ENCODE measurements around the gene PLCH1. TPM values are rescaled to one million over a fixed set of nuclear protein-coding genes. Genes with fewer than 3 reads are reported as not detected.

The PLCH1 gene
- total RNA-seq, 1 donor from 2014 or later: 32.0 TPM

GRCh38 chr3:155760653-155761052 lies 15.8 kb upstream of the PLCH1 start:
- Histone ChIP-seq H4K20me1 (ENCODE audit: low read depth) (no peaks in the 10 kb centered on the region), H3K4me2 (no peak overlapping the region), H3K4me1 (no peaks in the 10 kb centered on the region), H3K9me3 (ENCODE audit: low read depth) (no peaks in the 10 kb centered on the region), H3K9ac (no peak overlapping the region), H3F3A (ENCODE audit: low read depth) (no peaks in the 10 kb centered on the region), H3K79me2 (ENCODE audit: low read depth) (no peaks in the 10 kb centered on the region), H3K27me3 (no peaks in the 10 kb centered on the region), H2AFZ (replicated peaks) (no peak overlapping the region), H3K4me3 (no peak overlapping the region), H3K27ac (no peak overlapping the region), H3K36me3 (peaks cover 5% of the 10 kb centered on the region)
- no peak for DNase-seq (ENCODE audit: low spot score)
- H3K9me3 Mint-ChIP-seq: no peaks in the 10 kb centered on the region
- TF ChIP-seq EZH2 (IDR thresholded peaks at IDR 0.05): no peak
- TF ChIP-seq EZH2phosphoT487 (IDR thresholded peaks at IDR 0.05): no peak
- no peaks in the 10 kb centered on the region for H3K4me1 Mint-ChIP-seq
- H3K27ac Mint-ChIP-seq: peak overlapping the region; percentile 19
- H3K4me3 Mint-ChIP-seq: no peak overlapping the region
- H3K27me3 Mint-ChIP-seq (ENCODE audit: insufficient read depth, low read depth): no peaks in the 10 kb centered on the region
- H3K36me3 Mint-ChIP-seq: no peaks in the 10 kb centered on the region

DNA sequence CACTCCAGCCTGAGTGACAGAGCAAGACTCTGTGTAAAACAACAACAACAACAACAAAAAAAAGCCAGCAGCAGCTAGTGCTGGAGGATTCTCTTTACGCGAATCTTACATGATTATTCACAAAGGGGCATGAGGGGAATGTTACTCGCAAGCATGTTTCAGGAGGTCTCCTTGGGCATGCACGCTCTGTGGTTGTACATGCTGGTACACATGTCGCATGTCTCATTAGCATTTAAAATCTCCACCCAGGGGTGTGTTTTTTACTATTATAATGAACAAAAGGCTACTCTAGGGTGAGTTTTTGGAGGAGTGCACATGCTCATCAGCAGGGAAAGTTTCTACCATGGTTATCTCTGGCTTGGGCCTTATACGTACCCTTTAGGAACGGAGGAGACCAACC lies 12.7 kb upstream of the PLCH1 start:
- H3K36me3 Mint-ChIP-seq: no peaks in the 10 kb centered on the region

DNA sequence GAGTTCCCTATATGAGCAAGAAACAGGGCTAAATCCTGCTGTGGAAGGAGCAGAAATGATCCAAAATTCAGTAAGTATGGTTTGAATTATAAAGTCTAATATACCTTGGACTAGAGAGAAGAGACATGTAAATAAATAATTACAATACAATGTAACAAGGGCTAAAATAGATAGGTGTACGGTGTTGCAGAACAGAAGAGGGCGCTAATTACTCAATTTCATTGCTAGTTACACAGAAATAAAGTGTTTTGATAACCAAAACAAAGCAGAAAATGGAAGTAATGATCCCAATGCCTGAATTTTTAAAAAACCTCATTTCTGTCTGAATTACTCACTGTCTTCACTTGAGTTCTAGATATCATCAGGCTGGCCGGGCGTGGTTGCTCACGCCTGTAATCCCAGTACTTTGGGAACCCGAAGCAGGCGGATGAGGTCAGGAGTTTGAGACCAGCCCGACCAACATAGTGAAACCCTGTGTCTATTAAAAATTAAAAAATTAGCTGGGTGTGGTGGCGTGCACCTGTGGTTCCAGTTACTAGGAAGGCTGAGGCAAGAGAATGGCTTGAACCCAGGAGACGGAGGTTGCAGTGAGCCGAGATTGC lies 8.3 kb upstream of the PLCH1 start:
- Mint-ChIP-seq H3K9me3 (no peaks in the 10 kb centered on the region), H3K27me3 (ENCODE audit: insufficient read depth, low read depth) (peaks cover 2% of the 10 kb centered on the region), H3K27ac (peak overlapping the region; percentile 50), H3K4me1 (peaks cover 36% of the 10 kb centered on the region), H3K4me3 (no peak overlapping the region), H3K36me3 (no peaks in the 10 kb centered on the region)
- Histone ChIP-seq H3K79me2 (ENCODE audit: low read depth) (no peaks in the 10 kb centered on the region), H3K9ac (no peak overlapping the region), H2AFZ (replicated peaks) (no peak overlapping the region), H3K4me3 (no peak overlapping the region), H3K36me3 (no peaks in the 10 kb centered on the region), H3K4me1 (peaks cover 27% of the 10 kb centered on the region), H3K4me2 (peak overlapping the region; percentile 60), H4K20me1 (ENCODE audit: low read depth) (no peaks in the 10 kb centered on the region), H3K27me3 (no peaks in the 10 kb centered on the region), H3K9me3 (ENCODE audit: low read depth) (no peaks in the 10 kb centered on the region), H3K27ac (no peak overlapping the region), H3F3A (ENCODE audit: low read depth) (peaks cover 25% of the 10 kb centered on the region)
- TF ChIP-seq EZH2 (IDR thresholded peaks at IDR 0.05): no peak
- TF ChIP-seq, protein P1, sequence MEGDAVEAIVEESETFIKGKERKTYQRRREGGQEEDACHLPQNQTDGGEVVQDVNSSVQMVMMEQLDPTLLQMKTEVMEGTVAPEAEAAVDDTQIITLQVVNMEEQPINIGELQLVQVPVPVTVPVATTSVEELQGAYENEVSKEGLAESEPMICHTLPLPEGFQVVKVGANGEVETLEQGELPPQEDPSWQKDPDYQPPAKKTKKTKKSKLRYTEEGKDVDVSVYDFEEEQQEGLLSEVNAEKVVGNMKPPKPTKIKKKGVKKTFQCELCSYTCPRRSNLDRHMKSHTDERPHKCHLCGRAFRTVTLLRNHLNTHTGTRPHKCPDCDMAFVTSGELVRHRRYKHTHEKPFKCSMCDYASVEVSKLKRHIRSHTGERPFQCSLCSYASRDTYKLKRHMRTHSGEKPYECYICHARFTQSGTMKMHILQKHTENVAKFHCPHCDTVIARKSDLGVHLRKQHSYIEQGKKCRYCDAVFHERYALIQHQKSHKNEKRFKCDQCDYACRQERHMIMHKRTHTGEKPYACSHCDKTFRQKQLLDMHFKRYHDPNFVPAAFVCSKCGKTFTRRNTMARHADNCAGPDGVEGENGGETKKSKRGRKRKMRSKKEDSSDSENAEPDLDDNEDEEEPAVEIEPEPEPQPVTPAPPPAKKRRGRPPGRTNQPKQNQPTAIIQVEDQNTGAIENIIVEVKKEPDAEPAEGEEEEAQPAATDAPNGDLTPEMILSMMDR (IDR thresholded peaks at IDR 0.05): peak; percentile 65
- peak; percentile 54 for DNase-seq (ENCODE audit: low spot score)

More for the DNA sequence above, 12.7 kb upstream of the PLCH1 start:
- Histone ChIP-seq H3K9me3 (ENCODE audit: low read depth) (no peaks in the 10 kb centered on the region), H3K36me3 (no peaks in the 10 kb centered on the region), H3K4me2 (no peak overlapping the region), H3K4me1 (peaks cover 4% of the 10 kb centered on the region), H3K27me3 (no peaks in the 10 kb centered on the region), H3K4me3 (no peak overlapping the region), H4K20me1 (ENCODE audit: low read depth) (no peaks in the 10 kb centered on the region), H3K79me2 (ENCODE audit: low read depth) (no peaks in the 10 kb centered on the region), H3K9ac (no peak overlapping the region), H2AFZ (replicated peaks) (no peak overlapping the region), H3F3A (ENCODE audit: low read depth) (peaks cover 4% of the 10 kb centered on the region), H3K27ac (no peak overlapping the region)
- Mint-ChIP-seq H3K27ac (no peak overlapping the region), H3K27me3 (ENCODE audit: insufficient read depth, low read depth) (no peaks in the 10 kb centered on the region), H3K9me3 (no peaks in the 10 kb centered on the region), H3K4me1 (peaks cover 7% of the 10 kb centered on the region), H3K4me3 (no peak overlapping the region)
- TF ChIP-seq, protein P1 (IDR thresholded peaks at IDR 0.05): no peak
- DNase-seq (ENCODE audit: low spot score): no peak

GRCh38 chr3:155748611-155749365 lies 3.9 kb upstream of the PLCH1 start:
- H3K36me3 ChIP-seq: no peaks in the 10 kb centered on the region
- no peaks in the 10 kb centered on the region for H4K20me1 ChIP-seq (ENCODE audit: low read depth)
- peaks cover 2% of the 10 kb centered on the region for H3K27me3 Mint-ChIP-seq (ENCODE audit: insufficient read depth, low read depth)
- peaks cover 67% of the 10 kb centered on the region for H3K4me1 Mint-ChIP-seq
- H3K9ac ChIP-seq: no peak overlapping the region
- peaks cover 56% of the 10 kb centered on the region for H3F3A ChIP-seq (ENCODE audit: low read depth)
- no peaks in the 10 kb centered on the region for H3K36me3 Mint-ChIP-seq
- DNase-seq (ENCODE audit: low spot score): no peak
- no peaks in the 10 kb centered on the region for H3K27me3 ChIP-seq
- TF ChIP-seq, protein P1 (IDR thresholded peaks at IDR 0.05): no peak
- TF ChIP-seq EZH2phosphoT487 (IDR thresholded peaks at IDR 0.05) (no peak), EZH2 (IDR thresholded peaks at IDR 0.05) (no peak)
- H3K4me2 ChIP-seq: peak overlapping the region; percentile 89
- peak overlapping the region; percentile 100 for H3K27ac Mint-ChIP-seq
- peak overlapping the region; percentile 48 for H3K4me3 Mint-ChIP-seq
- peaks cover 11% of the 10 kb centered on the region for H3K79me2 ChIP-seq (ENCODE audit: low read depth)
- no peak overlapping the region for H2AFZ ChIP-seq (replicated peaks)
- H3K9me3 ChIP-seq (ENCODE audit: low read depth): no peaks in the 10 kb centered on the region
- H3K27ac ChIP-seq: no peak overlapping the region
- no peaks in the 10 kb centered on the region for H3K9me3 Mint-ChIP-seq
- H3K4me3 ChIP-seq: no peak overlapping the region
- peaks cover 56% of the 10 kb centered on the region for H3K4me1 ChIP-seq

Measured in neural progenitor cell (in vitro differentiated cells).